BLaER1 treated with 17β-estradiol and CSF1 and Interleukin-3, amounts not matched to agents 10 nM and 100 nM (cell line): ENCODE data around the gene PKP3.

Source experiments
- H3K27ac ChIP-seq, 11 experiments: shearing (Covaris generic); formaldehyde crosslinking; 2 replicates each; pipeline ENCODE4 v1.8.1; 2022
- H3K27me3 ChIP-seq, 11 experiments: shearing (Covaris generic); formaldehyde crosslinking; 2 replicates each; pipeline ENCODE4 v1.8.1; 2022
- H3K36me3 ChIP-seq, 11 experiments: shearing (Covaris generic); formaldehyde crosslinking; 2 replicates each; pipeline ENCODE4 v1.8.1; 2022
- H3K4me1 ChIP-seq, 10 experiments: shearing (Covaris generic); formaldehyde crosslinking; 2 replicates each; pipeline ENCODE4 v1.8.1; 2022
- H3K4me2 ChIP-seq, 11 experiments: shearing (Covaris generic); formaldehyde crosslinking; 2 replicates each; pipeline ENCODE4 v1.8.1; 2022
- H3K4me3 ChIP-seq, 10 experiments: shearing (Covaris generic); formaldehyde crosslinking; 2 replicates each; pipeline ENCODE4 v1.8.1; 2022
- H3K9ac ChIP-seq, 11 experiments: shearing (Covaris generic); formaldehyde crosslinking; 2 replicates each; pipeline ENCODE4 v1.8.1; 2022
- H3K9me3 ChIP-seq, 11 experiments: shearing (Covaris generic); formaldehyde crosslinking; replicated peaks in 1 of 11; 2 replicates each; pipeline ENCODE4 v1.8.1; 2022
- H4K20me1 ChIP-seq, 11 experiments: shearing (Covaris generic); formaldehyde crosslinking; 2 replicates each; pipeline ENCODE4 v1.8.1; 2022
- Cebpa-rat ChIP-seq, 11 experiments: shearing (Covaris generic); IDR thresholded peaks; 2 replicates each; pipeline ENCODE4 v1.8.1; 2022

PKP3 gene

DNA sequence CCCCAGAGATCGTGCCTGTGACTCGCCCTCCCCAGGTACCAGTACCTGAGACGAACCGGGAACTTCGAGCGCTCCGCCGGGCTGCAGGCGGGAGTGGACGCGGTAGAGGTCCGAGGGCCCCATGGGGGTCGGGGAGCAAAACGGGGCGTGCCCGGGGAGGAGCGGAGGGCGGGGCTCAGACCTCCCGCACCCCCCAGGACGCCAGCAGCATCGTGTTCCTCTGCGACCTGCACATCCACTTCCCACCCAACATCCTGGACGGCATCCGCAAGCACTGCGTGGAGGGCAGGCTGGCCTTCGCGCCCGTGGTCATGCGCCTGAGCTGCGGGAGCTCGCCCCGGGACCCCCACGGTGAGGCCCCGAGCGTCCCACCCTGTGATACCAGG is 13.9 kb upstream of the PKP3 start:
- Histone ChIP-seq H4K20me1 (no peaks in the 10 kb centered on the region), H3K4me2 (no peak overlapping the region), H3K4me1 (peaks cover 4 to 39% (median 30%) of the 10 kb centered on the region in 10 experiments; a peak in 18 of 20 replicates), H3K9ac (no peak overlapping the region), H3K9me3 (peaks cover 0 to 37% (median 7%) of the 10 kb centered on the region in 11 experiments; a peak in 13 of 22 replicates), H3K36me3 (no peaks in the 10 kb centered on the region; a peak in 1 of 22 replicates), H3K27me3 (0 out of 22 replicates have a peak, but pooled peaks cover 0 to 4% (median 0%) of the 10 kb centered on the region in 11 experiments), H3K4me3 (no peak overlapping the region), H3K27ac (no peak overlapping the region)
- no peak for TF ChIP-seq Cebpa-rat (IDR thresholded peaks at IDR 0.05)

DNA sequence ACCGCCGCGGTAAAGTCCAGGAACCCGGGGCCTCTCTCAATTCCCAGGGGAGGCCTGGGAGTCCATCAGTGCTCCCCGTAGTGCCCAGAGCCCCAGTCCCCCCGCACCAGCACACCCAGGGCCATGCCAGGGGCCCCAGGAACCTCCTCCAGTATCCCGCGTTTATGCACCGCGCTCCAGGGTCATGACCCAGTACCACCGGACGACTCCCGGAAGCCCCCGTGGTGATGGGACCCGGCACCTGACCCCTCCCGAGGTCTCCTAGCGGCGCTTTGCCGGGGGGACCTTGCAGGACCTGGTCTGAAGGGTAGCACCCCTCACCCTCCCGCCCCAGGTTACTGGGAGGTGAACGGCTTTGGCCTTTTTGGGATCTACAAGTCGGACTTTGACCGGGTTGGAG is 13.5 kb upstream of the PKP3 start:
- no peak for TF ChIP-seq Cebpa-rat (IDR thresholded peaks at IDR 0.05)

DNA sequence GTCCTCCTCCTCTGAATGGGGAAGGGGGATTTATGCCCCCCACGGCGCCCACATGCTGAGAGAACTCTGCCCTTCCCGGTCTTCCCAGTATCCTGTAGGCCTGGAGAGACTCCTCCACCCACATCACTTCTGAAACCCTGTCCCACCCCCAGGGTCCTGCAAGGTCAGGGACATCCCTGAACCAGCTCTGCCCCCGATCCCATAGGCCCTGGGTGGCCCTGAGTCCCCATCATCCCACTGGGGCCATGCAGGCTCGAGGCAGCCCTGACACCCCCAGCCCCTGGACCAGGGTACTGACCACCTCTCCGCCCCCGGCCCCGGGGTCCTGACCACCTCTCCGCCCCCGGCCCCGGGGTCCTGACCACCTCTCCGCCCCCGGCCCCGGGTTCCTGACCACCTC is 13.0 kb upstream of the PKP3 start:
- Histone ChIP-seq H3K4me1 (peaks cover 4 to 39% (median 30%) of the 10 kb centered on the region in 10 experiments; a peak in 18 of 20 replicates), H3K4me2 (peak overlapping the region in 5 of 11 experiments; percentile 22 to 90 (median 33); a peak in 6 of 22 replicates), H3K27me3 (0 out of 22 replicates have a peak, but pooled peaks cover 0 to 4% (median 0%) of the 10 kb centered on the region in 11 experiments), H3K27ac (no peak overlapping the region), H3K9me3 (peaks cover 5 to 37% (median 13%) of the 10 kb centered on the region in 11 experiments), H3K4me3 (no peak overlapping the region), H4K20me1 (no peaks in the 10 kb centered on the region), H3K36me3 (peaks cover 0 to 4% (median 0%) of the 10 kb centered on the region in 11 experiments; a peak in 3 of 22 replicates), H3K9ac (no peak overlapping the region)
- TF ChIP-seq Cebpa-rat (IDR thresholded peaks at IDR 0.05): no peak

More for the DNA sequence above, 13.5 kb upstream of the PKP3 start:
- H3K4me1 ChIP-seq: peaks cover 4 to 39% (median 30%) of the 10 kb centered on the region in 10 experiments; a peak in 18 of 20 replicates
- H3K4me2 ChIP-seq: peak overlapping the region in 2 of 11 experiments; percentile 29 to 90; a peak in 3 of 22 replicates
- no peaks in the 10 kb centered on the region for H4K20me1 ChIP-seq
- peaks cover under 1 to 34% (median 8%) of the 10 kb centered on the region in 11 experiments; a peak in 21 of 22 replicates for H3K9me3 ChIP-seq
- H3K4me3 ChIP-seq: no peak overlapping the region
- no peak overlapping the region for H3K9ac ChIP-seq
- H3K27ac ChIP-seq: no peak overlapping the region
- 0 out of 22 replicates have a peak, but pooled peaks cover 0 to 4% (median 0%) of the 10 kb centered on the region in 11 experiments for H3K27me3 ChIP-seq
- no peaks in the 10 kb centered on the region; a peak in 1 of 22 replicates for H3K36me3 ChIP-seq

DNA sequence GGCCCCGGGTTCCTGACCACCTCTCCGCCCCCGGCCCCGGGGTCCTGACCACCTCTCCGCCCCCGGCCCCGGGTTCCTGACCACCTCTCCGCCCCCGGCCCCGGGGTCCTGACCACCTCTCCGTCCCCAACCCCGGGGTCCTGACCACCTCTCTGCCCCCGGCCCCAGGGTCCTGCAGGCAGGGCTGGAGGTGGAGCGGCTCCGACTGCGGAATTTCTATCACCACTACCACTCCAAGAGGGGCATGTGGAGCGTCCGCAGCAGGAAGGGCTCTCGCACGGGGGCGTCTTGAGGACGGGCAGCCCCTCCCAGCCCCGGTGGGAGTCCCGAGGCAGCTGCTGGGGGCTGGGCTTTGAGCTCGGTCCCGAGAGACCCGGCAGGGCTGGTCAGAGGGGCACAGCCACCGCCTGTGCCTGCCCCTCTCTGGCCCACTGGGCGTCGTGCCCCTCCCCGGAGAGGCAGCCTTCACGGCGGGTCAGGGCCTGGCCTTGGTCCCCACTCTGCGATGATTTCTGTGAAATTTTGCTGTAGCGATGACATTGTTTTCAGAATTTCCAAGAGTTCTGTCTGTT is 12.4 kb upstream of the PKP3 start:
- no peaks in the 10 kb centered on the region for H4K20me1 ChIP-seq
- peaks cover 0 to 10% (median 0%) of the 10 kb centered on the region in 11 experiments; a peak in 5 of 22 replicates for H3K36me3 ChIP-seq
- peak overlapping the region in 4 of 10 experiments; percentile 30 to 39 (median 36); a peak in 4 of 20 replicates for H3K4me3 ChIP-seq
- H3K27me3 ChIP-seq: 0 out of 22 replicates have a peak, but pooled peaks cover 0 to 4% (median 0%) of the 10 kb centered on the region in 11 experiments
- H3K9me3 ChIP-seq: peaks cover 11 to 43% (median 19%) of the 10 kb centered on the region in 11 experiments
- no peak for TF ChIP-seq Cebpa-rat (IDR thresholded peaks at IDR 0.05)
- H3K27ac ChIP-seq: peak overlapping the region in 8 of 11 experiments; percentile 43 to 76 (median 65); a peak in 16 of 22 replicates
- H3K4me1 ChIP-seq: peaks cover 4 to 39% (median 30%) of the 10 kb centered on the region in 10 experiments; a peak in 18 of 20 replicates
- H3K4me2 ChIP-seq: peak overlapping the region; percentile 24 to 90 (median 83); a peak in 21 of 22 replicates
- H3K9ac ChIP-seq: peak overlapping the region; percentile 14 to 76 (median 53); a peak in 18 of 22 replicates

DNA sequence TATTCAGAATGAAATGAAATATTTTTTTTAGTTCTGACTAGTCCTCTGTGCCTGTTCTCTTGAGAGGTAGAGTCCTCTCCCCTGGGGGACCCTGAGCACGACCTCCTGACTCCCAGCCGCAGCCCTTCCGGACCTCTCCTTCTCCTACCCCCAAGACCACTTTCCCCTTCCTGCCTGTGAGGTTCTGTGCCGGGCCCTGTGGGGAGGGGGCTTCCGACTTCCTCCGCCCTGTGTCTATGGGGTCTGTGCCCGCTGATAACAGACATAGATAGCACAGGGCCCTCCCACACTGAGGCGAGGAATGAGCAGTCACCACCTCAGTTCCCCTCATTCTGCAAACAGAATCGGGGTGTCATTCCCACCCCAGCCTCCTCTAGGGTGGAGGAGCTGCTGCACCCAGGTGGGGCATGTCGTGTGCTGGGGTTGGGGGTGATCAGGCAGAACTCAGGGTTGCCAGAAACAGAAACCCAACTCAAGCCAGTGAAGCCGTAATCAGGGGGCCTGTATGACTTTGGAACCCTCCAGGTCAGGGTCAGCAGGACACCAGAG is 11.9 kb upstream of the PKP3 start:
- Histone ChIP-seq H3K4me3 (peak overlapping the region in 2 of 10 experiments; percentile 35 to 36; a peak in 3 of 20 replicates), H3K4me2 (peak overlapping the region in 10 of 11 experiments; percentile 39 to 90 (median 84); a peak in 21 of 22 replicates), H4K20me1 (no peaks in the 10 kb centered on the region), H3K27ac (peak overlapping the region in 8 of 11 experiments; percentile 43 to 76 (median 65); a peak in 14 of 22 replicates), H3K9ac (peak overlapping the region in 10 of 11 experiments; percentile 36 to 76 (median 53); a peak in 14 of 22 replicates), H3K9me3 (peaks cover 17 to 48% (median 24%) of the 10 kb centered on the region in 11 experiments), H3K36me3 (peaks cover 0 to 10% (median 0%) of the 10 kb centered on the region in 11 experiments; a peak in 5 of 22 replicates), H3K27me3 (0 out of 22 replicates have a peak, but pooled peaks cover 0 to 4% (median 0%) of the 10 kb centered on the region in 11 experiments), H3K4me1 (peaks cover 4 to 39% (median 30%) of the 10 kb centered on the region in 10 experiments; a peak in 18 of 20 replicates)
- TF ChIP-seq Cebpa-rat (IDR thresholded peaks at IDR 0.05): no peak

DNA sequence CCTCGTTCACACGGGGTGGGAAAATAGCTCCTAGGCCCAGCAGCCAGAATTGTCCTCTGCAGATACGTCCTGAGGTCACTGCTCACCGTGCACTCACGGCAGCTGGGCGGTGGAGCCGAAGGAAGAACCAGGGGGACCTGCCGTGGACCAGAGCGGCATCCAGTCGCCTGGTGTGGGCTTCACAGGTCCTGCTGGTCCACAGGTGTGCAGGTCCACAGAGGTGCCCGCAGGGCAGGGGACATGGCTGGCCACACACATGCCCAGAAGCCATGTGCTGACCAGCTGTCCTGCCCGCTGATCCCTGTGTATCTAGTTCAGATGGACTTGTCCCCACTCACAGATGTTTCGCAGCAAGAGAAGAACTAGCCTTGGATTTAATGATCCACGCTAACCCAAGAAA is 10.6 kb upstream of the PKP3 start:
- TF ChIP-seq Cebpa-rat (IDR thresholded peaks at IDR 0.05): no peak
- Histone ChIP-seq H4K20me1 (no peaks in the 10 kb centered on the region), H3K9ac (no peak overlapping the region)

DNA sequence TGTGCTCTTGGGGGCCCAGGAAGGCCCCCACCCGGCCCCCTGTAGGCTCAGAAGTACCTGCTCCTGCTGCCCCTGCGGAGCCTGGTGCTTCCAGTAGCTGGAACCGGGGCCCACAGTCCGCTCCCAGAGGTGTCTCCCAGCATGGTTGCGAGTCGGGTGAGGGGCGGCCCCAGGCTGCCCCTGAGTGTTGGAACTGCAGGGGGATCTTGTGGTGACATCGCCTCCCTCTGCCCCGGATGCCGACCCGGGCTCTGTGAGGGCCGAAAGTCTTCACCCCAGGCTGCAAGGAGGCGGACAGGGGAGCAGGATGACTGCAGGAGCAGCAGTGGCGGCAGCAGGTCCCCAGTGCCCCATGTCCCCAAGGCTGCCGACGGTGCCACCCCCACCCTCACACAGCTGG is 9.5 kb upstream of the PKP3 start:
- TF ChIP-seq Cebpa-rat (IDR thresholded peaks at IDR 0.05): no peak
- Histone ChIP-seq H3K27ac (no peak overlapping the region), H3K4me2 (peak overlapping the region in 8 of 11 experiments; percentile 5 to 90 (median 38); a peak in 11 of 22 replicates), H4K20me1 (no peaks in the 10 kb centered on the region), H3K27me3 (0 out of 22 replicates have a peak, but pooled peaks cover 0 to 4% (median 0%) of the 10 kb centered on the region in 11 experiments), H3K36me3 (peaks cover 0 to 10% (median 0%) of the 10 kb centered on the region in 11 experiments; a peak in 5 of 22 replicates), H3K4me3 (no peak overlapping the region), H3K4me1 (peaks cover 4 to 46% (median 30%) of the 10 kb centered on the region in 10 experiments; a peak in 18 of 20 replicates), H3K9me3 (peaks cover 22 to 62% (median 37%) of the 10 kb centered on the region in 11 experiments), H3K9ac (no peak overlapping the region)

More for the DNA sequence above, 10.6 kb upstream of the PKP3 start:
- no peak overlapping the region for H3K4me3 ChIP-seq
- H3K27me3 ChIP-seq: 0 out of 22 replicates have a peak, but pooled peaks cover 0 to 4% (median 0%) of the 10 kb centered on the region in 11 experiments
- peaks cover 4 to 46% (median 30%) of the 10 kb centered on the region in 10 experiments; a peak in 18 of 20 replicates for H3K4me1 ChIP-seq
- no peak overlapping the region for H3K27ac ChIP-seq
- H3K36me3 ChIP-seq: peaks cover 0 to 10% (median 0%) of the 10 kb centered on the region in 11 experiments; a peak in 5 of 22 replicates
- H3K9me3 ChIP-seq: peaks cover 22 to 61% (median 37%) of the 10 kb centered on the region in 11 experiments
- peak overlapping the region in 6 of 11 experiments; percentile 13 to 90 (median 84); a peak in 8 of 22 replicates for H3K4me2 ChIP-seq

DNA sequence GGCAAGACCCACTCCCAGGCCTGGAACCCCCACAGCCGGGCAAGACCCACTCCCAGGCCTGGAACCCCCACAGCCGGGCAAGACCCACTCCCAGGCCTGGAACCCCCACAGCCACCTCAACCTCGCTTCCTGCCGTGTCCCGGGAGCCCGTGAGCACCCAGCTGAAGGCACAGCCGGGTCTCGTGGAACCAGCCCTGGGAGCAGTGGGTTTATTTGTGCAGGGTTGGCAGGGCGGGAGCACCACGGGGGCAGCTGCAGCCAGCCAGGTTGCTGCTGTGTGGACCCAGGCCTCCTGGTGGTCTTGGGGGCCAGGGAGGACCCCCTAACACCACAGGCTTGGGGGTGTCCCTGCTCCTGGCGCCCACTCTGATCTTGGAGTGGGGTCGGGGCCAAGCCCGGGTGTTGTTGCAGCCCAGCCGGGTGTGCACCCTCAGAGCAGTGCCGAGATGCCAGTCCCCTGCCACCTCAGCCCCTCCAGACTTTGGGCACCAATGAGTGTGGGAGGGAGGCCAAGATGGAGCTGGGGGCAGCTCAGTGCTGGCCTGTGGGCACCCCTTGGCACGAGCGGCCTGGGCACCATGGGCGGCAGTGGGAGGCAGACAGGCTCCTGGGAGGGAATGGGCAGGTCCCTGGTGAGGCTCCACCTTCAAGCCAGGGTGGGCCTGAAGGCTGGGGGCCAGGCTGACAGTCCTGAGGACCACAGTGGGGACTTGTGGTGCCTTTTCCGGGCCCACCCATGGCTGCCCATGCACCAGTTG is 8.2 kb upstream of the PKP3 start:
- H3K36me3 ChIP-seq: peaks cover 0 to 10% (median 0%) of the 10 kb centered on the region in 11 experiments; a peak in 5 of 22 replicates
- H3K9ac ChIP-seq: no peak overlapping the region
- peak overlapping the region in 3 of 10 experiments; percentile 5 to 24 (median 23); a peak in 5 of 20 replicates for H3K4me3 ChIP-seq
- H3K4me2 ChIP-seq: no peak overlapping the region
- H3K9me3 ChIP-seq: peaks cover 22 to 52% (median 31%) of the 10 kb centered on the region in 11 experiments
- TF ChIP-seq Cebpa-rat (IDR thresholded peaks at IDR 0.05): no peak
- H4K20me1 ChIP-seq: no peaks in the 10 kb centered on the region
- no peak overlapping the region for H3K27ac ChIP-seq
- peaks cover 4 to 44% (median 29%) of the 10 kb centered on the region in 10 experiments; a peak in 18 of 20 replicates for H3K4me1 ChIP-seq
- 0 out of 22 replicates have a peak, but pooled peaks cover 0 to 4% (median 0%) of the 10 kb centered on the region in 11 experiments for H3K27me3 ChIP-seq
